ENCODE data around the gene NDUFA6. TPM values are rescaled to one million over a fixed set of nuclear protein-coding genes. Genes with fewer than 3 reads are reported as not detected.
"Not testable (repeated sequence)": the region's sequence is repeated elsewhere in the genome, so short reads cannot be mapped to it uniquely, and the experiment has no call there.

NDUFA6 gene
- total RNA-seq, 1 experiment from 2014 or later, result 126 TPM

DNA sequence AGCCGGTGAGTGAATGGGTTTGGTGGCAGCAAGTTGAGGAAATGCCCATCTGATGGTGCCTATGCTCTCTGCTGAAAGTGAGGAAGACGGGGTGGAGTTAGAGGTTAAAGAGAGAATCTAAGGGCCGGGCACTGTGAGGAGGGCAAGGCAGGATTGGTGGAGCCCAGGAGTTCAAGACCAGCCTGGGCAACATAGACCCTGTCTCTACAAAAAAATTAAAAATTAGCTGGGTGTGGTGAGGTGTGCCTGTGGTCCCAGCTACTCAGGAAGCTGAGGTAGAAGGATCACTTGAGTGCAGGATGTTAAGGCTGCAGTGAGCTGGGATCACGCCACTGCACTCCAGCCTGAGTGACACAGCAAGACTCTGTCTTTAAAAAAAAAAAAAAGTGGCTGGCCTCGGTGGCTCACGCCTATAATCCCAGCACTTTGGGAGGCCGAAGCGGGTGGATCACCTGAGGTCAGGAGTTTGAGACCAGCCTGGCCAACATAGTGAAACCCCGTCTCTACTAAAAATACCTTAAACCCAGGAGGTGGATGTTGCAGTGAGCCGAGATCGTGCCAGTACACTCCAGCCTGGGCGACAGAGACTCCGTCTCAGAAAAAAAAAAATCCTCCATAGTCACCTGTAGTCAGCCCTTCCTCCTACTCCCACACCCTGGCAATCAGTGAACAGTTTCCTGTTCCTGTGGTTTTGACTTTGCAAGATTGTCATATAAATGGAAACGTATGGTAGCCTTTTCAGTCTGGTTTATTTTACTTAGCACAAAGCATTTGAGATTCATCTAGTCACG, 29.9 kb upstream of the NDUFA6 start:
- in situ Hi-C loops (cut with HindIII; ENCODE audit: low pct_unique_long_range_greater_than_20kb, low sequenced_read_pairs), result not testable (repeated sequence)

GRCh38 chr22:42116848-42117424, 26.4 kb upstream of the NDUFA6 start:
- in situ Hi-C loops (cut with HindIII; ENCODE audit: low pct_unique_long_range_greater_than_20kb, low sequenced_read_pairs), result no loop called here
- DNase-seq (ENCODE audit: low read depth, low spot score), result peak; percentile 46

More for the DNA sequence above, 29.9 kb upstream of the NDUFA6 start:
- not testable (repeated sequence) for DNase-seq (ENCODE audit: low read depth, low spot score)

DNA sequence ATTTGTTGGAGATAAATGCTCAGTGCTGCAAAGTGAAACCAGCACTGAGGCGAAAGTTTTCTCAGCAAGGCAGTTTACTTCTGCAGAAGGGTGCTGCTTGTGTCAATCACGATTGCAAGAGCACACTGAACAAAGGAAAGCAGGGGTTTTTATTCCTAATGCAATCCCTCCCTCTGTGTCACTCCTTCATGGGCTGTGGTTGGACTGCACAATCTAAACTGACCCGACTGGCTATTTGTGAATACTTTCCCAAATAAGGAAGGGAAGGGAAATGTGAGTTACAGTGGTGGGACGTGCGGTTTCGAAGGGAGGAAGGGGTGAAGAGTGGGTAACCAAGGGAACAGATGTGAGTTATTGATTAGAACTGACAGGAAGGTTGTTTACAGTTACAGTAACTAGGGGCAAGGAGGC, 24.9 kb upstream of the NDUFA6 start:
- in situ Hi-C loops (cut with HindIII; ENCODE audit: low pct_unique_long_range_greater_than_20kb, low sequenced_read_pairs); DNase-seq (ENCODE audit: low read depth, low spot score): not testable (repeated sequence)

DNA sequence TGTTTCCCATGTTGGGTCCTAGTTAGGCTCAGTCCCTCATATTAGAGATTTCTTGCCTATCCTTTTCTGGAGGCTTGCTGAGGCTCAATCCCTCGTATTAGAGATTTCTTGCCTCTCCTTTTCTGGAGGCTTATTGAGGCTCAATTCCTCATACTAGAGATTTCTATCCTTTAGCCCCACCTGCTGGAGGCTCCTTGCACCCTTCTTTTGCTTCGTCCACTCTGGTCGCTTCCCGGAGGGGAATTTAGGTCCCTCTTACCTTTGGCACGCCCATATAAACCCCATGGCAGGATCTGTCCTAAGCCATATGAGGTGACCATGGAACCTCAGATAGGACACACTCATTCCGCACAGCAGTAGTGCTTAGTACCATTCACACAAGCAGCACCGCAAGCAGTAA, 24.1 kb upstream of the NDUFA6 start:
- in situ Hi-C loops (cut with HindIII; ENCODE audit: low pct_unique_long_range_greater_than_20kb, low sequenced_read_pairs), result no loop called here
- DNase-seq (ENCODE audit: low read depth, low spot score), result peak; percentile 73

GRCh38 chr22:42112793-42113192, 22.2 kb upstream of the NDUFA6 start:
- in situ Hi-C loops (cut with HindIII; ENCODE audit: low pct_unique_long_range_greater_than_20kb, low sequenced_read_pairs), result not testable (repeated sequence)

GRCh38 chr22:42111798-42112197, 21.2 kb upstream of the NDUFA6 start:
- in situ Hi-C loops (cut with HindIII; ENCODE audit: low pct_unique_long_range_greater_than_20kb, low sequenced_read_pairs), result no loop called here

More at GRCh38 chr22:42112793-42113192, 22.2 kb upstream of the NDUFA6 start:
- DNase-seq (ENCODE audit: low read depth, low spot score), result peak; percentile 43

DNA sequence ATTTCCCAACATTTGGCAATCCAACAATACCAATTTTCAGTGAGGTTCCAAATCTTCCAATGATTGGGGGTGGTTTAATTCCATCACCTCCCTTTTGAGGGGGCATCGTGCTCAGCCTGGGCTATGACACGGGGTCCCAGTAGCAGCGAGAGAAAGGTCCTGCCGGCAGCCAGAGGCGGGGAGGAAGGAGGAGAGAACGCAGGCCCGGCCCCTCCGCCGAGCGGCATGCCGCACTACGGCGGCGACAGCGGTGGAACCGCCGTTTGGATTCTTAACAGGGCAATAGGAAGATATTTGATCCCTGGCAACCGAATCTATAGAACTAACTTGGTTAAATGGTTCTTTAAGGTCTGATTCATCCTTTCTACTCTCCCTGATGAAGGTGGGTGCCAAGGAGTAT, 18.3 kb upstream of the NDUFA6 start:
- in situ Hi-C loops (cut with HindIII; ENCODE audit: low pct_unique_long_range_greater_than_20kb, low sequenced_read_pairs), result no loop called here
- no peak for DNase-seq (ENCODE audit: low read depth, low spot score)

More at GRCh38 chr22:42111798-42112197, 21.2 kb upstream of the NDUFA6 start:
- peak; percentile 22 for DNase-seq (ENCODE audit: low read depth, low spot score)

DNA sequence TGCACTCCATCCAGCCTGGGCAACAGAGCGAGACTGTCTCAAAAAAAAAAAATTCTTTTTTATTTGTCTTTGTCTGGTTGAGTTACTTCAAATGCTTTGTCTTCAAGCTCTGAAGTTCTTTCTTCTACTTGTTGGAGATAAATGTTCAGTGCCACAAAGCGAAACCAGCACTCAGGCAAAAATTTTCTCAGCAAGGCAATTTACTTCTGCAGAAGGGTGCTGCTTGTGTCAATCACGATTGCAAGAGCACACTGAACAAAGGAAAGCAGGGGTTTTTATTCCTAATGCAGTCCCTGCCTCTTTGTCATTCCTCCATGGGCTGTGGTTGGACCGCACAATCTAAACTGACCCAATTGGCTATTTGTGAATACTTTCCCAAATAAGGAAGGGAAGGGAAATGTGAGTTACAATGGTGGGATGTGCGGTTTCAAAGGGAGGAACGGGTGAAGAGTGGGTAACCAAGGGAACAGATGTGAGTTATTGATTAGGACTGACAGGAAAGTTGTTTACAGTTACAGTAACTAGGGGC, 13.8 kb upstream of the NDUFA6 start:
- DNase-seq (ENCODE audit: low read depth, low spot score); in situ Hi-C loops (cut with HindIII; ENCODE audit: low pct_unique_long_range_greater_than_20kb, low sequenced_read_pairs): not testable (repeated sequence)

DNA sequence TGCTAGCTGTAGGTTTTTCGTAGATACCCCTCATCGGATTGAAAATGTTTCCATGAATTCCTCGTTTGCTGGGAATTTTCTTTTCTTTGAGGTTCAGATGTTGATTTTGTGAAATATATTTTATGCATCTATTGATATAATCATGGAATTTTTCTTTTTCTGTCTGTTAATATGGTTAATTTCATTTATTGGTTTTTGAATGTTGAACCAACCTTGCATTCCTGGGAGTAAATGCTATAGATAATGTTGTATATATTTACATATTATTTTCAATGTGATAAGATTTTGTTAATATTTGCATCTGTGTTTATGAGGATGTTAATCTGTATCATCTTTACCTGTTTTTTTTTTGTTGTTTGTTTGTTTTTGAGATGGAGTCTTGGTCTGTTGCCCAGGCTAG, 10.6 kb upstream of the NDUFA6 start:
- in situ Hi-C loops (cut with HindIII; ENCODE audit: low pct_unique_long_range_greater_than_20kb, low sequenced_read_pairs), result no loop called here
- no peak for DNase-seq (ENCODE audit: low read depth, low spot score)

DNA sequence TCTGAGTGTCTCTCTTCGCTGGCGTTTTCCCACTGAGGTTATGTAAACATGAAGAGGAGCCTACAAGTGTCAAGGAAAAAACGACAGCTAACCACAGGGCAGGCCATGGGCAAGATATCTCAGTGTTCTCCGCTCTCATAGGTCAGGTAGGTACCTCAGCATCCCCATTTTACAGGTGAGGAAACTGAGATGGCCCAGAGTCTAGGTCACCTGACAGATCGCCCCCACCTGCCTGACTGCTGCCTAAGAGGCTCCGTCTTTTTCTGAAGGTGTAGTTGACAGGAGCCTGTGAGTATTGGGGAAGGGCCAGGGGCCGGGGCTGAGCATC, 847 bp upstream of the NDUFA6 start:
- no peak for DNase-seq (ENCODE audit: low read depth, low spot score)
- in situ Hi-C loops (cut with HindIII; ENCODE audit: low pct_unique_long_range_greater_than_20kb, low sequenced_read_pairs), result no loop called here

DNA sequence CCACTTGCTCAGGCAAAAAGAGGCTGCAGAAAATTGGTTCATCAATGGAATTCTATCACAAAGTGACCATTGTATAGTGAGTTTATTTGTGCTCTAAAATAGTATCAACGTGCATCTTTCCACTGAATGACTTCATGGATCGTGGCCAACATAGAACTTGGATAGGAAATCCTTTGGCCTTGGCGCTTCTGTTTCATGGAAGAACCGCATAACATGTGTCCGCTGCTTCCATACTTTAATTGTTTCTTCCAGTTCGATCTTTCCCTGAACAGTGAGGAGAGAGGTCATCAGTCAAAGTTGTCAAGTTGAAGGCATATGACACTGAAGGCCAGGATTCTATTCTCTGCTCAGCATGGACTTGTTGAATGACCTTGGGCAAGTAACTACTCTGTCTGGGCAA, 4.5 kb downstream of the NDUFA6 start:
- in situ Hi-C loops (cut with HindIII; ENCODE audit: low pct_unique_long_range_greater_than_20kb, low sequenced_read_pairs), result no loop called here
- no peak for DNase-seq (ENCODE audit: low read depth, low spot score)

DNA sequence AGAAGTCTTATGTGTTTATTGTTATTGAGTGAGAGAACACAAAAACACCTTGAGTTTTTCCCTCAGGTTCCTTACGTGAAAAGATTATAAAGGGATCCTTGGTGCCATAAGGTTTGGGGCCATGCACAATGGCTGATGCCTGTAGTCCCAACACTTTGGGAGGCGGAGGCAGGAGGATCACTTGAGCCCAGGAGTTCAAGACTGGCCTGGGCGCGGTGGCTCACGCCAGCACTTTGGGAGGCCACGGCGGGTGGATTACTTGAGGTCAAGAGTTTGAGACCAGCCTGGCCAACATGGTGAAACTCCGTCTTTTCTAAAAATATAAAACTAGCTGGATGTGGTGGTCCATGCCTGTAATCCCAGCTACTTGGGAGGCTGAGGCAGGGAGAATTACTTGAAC, 5.7 kb downstream of the NDUFA6 start:
- in situ Hi-C loops (cut with HindIII; ENCODE audit: low pct_unique_long_range_greater_than_20kb, low sequenced_read_pairs), result no loop called here
- no peak for DNase-seq (ENCODE audit: low read depth, low spot score)

GRCh38 chr22:42083119-42083518, 7.5 kb downstream of the NDUFA6 start:
- in situ Hi-C loops (cut with HindIII; ENCODE audit: low pct_unique_long_range_greater_than_20kb, low sequenced_read_pairs), result no loop called here
- DNase-seq (ENCODE audit: low read depth, low spot score), result no peak

DNA sequence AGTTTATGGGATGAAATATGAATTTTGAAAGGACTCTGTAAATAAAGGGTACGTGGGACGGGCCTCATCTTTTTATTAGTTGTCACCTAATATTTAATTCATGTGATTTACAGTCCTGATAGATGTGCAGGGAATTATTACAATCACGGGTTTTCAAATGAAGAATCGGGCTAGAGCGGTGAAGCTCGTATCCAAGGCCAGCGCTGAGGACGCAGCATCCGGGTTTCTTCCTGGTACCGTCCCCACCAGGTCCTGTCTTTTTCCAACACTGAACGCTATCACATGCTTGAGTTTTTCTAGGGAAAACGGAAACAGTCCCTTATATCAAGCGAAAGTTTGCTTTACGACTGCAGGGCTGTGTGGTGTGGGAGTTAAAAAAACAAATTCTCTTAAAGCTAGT, 10.3 kb downstream of the NDUFA6 start:
- peak; percentile 48 for DNase-seq (ENCODE audit: low read depth, low spot score)
- in situ Hi-C loops (cut with HindIII; ENCODE audit: low pct_unique_long_range_greater_than_20kb, low sequenced_read_pairs), result no loop called here

DNA sequence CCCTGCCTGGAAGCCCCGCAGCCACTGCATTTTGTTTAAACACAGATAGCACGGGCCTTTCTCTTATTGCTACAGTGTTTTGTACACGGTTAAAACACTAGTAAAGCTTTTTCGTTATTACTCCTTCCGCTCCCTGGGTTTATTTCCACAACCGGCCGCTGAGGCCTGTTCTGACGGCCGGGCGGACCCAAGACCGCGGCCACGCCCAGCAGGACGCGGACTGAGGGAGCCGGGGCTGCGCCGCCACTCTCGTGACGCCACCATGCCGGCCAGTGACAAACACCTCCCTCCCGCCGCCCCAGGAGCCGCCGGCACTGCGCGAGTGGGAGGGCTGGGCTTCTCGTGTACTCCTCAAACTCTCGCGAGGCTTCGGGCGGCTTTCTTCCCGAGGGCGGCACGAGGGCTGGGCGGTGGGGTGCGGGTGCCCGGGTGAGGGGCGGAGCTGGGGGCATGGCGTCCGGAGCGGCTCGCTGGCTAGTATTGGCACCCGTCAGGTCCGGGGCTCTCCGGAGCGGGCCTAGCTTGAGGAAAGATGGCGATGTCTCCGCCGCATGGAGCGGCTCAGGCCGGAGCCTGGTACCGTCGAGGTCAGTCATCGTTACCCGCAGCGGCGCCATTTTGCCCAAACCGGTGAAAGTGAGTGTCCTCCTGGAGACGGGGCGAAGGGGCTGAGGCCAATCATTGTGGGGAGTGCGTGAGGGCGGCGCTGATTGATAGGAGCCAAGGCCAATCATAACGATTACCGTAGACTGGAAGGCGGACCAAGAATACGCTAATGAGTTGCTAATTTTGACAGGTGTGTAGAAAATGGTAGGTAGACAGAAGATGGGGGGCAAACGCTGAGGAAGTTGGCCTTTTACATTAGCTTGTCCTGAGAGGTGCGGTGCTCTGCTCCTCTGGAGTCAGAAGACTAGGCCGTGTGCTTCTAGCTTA, 11.0 kb downstream of the NDUFA6 start, which contains the start of gene SMDT1:
SMDT1 (plus strand) TSS at position 382 of the 933 bp plus-strand sequence; CDS start at position 451, 69 bp downstream.
- in situ Hi-C loops (cut with HindIII; ENCODE audit: low pct_unique_long_range_greater_than_20kb, low sequenced_read_pairs), result no loop called here
- peak; percentile 98 for DNase-seq (ENCODE audit: low read depth, low spot score)

DNA sequence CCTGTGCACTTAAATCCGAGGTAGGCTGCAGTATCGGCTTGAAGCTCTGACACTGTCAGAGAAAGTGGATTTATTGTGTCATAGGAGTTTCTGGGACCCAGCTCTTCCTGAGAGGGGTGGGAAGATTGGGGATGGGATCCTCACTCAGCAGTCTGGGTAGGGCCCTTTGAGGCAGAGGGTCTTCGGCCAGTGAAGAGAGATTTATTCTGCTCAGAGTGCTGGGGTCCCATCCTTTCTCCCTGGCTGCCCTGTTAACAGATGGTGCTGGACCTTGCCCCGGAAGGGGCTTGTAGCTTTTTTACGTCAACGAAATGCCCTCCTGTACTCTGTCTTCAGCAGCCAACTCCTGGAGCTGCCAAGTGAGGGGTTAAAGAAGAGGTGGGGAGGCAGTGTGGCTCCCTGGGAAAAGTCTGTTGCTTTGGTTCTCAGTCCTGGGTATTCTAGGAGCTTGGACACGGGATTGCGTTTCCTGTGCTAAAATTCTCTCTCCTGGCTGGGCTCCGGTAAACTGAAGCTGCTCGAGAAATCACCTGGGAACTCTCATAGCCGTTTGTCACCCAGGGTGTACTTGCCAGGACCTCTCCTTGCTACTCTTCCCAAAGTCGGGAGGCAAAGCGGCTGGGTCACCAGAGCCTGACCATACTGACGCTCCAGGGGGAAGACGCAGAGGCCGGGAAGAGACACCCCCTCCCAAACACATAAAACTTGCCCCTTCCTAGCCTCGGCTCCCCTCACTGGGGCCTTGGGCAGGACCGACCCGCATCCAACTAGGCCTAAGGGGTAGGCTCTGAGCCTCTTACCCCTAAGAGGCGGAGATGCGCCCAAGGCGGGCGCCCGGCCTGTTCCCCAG, 11.9 kb downstream of the NDUFA6 start:
- DNase-seq (ENCODE audit: low read depth, low spot score), result no peak
- in situ Hi-C loops (cut with HindIII; ENCODE audit: low pct_unique_long_range_greater_than_20kb, low sequenced_read_pairs), result no loop called here

GRCh38 chr22:42077486-42078125, 13.0 kb downstream of the NDUFA6 start:
- no peak for DNase-seq (ENCODE audit: low read depth, low spot score)
- in situ Hi-C loops (cut with HindIII; ENCODE audit: low pct_unique_long_range_greater_than_20kb, low sequenced_read_pairs), result no loop called here

Data from SK-MEL-5 (cell line).